ENCODE results near the gene E2F8. TPM values are rescaled to one million over a fixed set of nuclear protein-coding genes. Genes with fewer than 3 reads are reported as not detected.
"Not testable (repeated sequence)": the region's sequence is repeated elsewhere in the genome, so short reads cannot be mapped to it uniquely, and the experiment has no call there.

The E2F8 gene
- total and polyA plus RNA-seq, 4 experiments from 2014 or later = not detected

- H3K27ac Mint-ChIP-seq = no peak overlapping the region
- peaks cover 0 to 6% of the 10 kb centered on the region in 2 donors for H3K27me3 Mint-ChIP-seq
- ChIA-PET CTCF (ENCODE audit: partially characterized antibody) (no interaction called here), POLR2A (ENCODE audit: partially characterized antibody) (no interaction called here)
- no peaks in the 10 kb centered on the region for H3K9me3 ChIP-seq (ENCODE audit: control insufficient read depth in 1 of 2, low read length in 2 of 2)
- no peaks in the 10 kb centered on the region for H3K36me3 Mint-ChIP-seq
- no peak overlapping the region for H3K4me3 Mint-ChIP-seq
- DNase-seq = no peak
- intact Hi-C loops (cut with micrococcal nuclease) = no loop called here
- peaks cover 6% of the 10 kb centered on the region for H3K4me1 ChIP-seq (ENCODE audit: insufficient read depth, low read length)
- H3K27me3 ChIP-seq (ENCODE audit: insufficient read depth, low read length) = no peaks in the 10 kb centered on the region
- H3K9me3 Mint-ChIP-seq = peaks cover 0 to 2% (median 0%) of the 10 kb centered on the region in 8 donors
- no peak overlapping the region for H3K4me3 ChIP-seq (ENCODE audit: low read length in 2 of 2)
- no peaks in the 10 kb centered on the region for H3K36me3 ChIP-seq (ENCODE audit: insufficient read depth, low read length)
- peaks cover 11 to 16% (median 12%) of the 10 kb centered on the region in 4 donors for H3K4me1 Mint-ChIP-seq
- H3K27ac ChIP-seq (ENCODE audit: low read depth, low read length) = no peak overlapping the region
These were observed 40.8 kb upstream of the E2F8 start for GRCh38 chr11:19281555-19281954.

GRCh38 chr11:19281041-19281440 lies 40.3 kb upstream of the E2F8 start:
- Mint-ChIP-seq H3K4me3 (peak overlapping the region in 3 of 8 donors; percentile 11 to 69 (median 56)), H3K36me3 (no peaks in the 10 kb centered on the region), H3K4me1 (peaks cover 11 to 16% (median 12%) of the 10 kb centered on the region in 4 donors), H3K27me3 (peaks cover 0 to 6% of the 10 kb centered on the region in 2 donors), H3K9me3 (peaks cover 0 to 2% (median 0%) of the 10 kb centered on the region in 8 donors), H3K27ac (peak overlapping the region in 1 of 7 donors; percentile 15)
- ChIA-PET CTCF (ENCODE audit: partially characterized antibody) (no interaction called here), POLR2A (ENCODE audit: partially characterized antibody) (interaction anchor here (0.6 kb wide), 1 partner anchor 158 kb away, joined by 3 read pairs; no protein-coding TSS in a partner anchor)
- DNase-seq = peak in 2 of 5 donors; percentile 1 to 10
- no peak overlapping the region for H3K27ac ChIP-seq (ENCODE audit: low read depth, low read length)
- peaks cover 6% of the 10 kb centered on the region for H3K4me1 ChIP-seq (ENCODE audit: insufficient read depth, low read length)
- no peaks in the 10 kb centered on the region for H3K36me3 ChIP-seq (ENCODE audit: insufficient read depth, low read length)
- intact Hi-C loops (cut with micrococcal nuclease) = no loop called here
- H3K9me3 ChIP-seq (ENCODE audit: control insufficient read depth in 1 of 2, low read length in 2 of 2) = no peaks in the 10 kb centered on the region
- H3K27me3 ChIP-seq (ENCODE audit: insufficient read depth, low read length) = no peaks in the 10 kb centered on the region
- H3K4me3 ChIP-seq (ENCODE audit: low read length in 2 of 2) = no peak overlapping the region

GRCh38 chr11:19279451-19279850 lies 38.7 kb upstream of the E2F8 start:
- no peak for DNase-seq
- CTCF ChIA-PET (ENCODE audit: partially characterized antibody) = interaction anchor here (1.2 kb wide), 1 partner anchor 20 kb away, joined by 4 read pairs; no protein-coding TSS in a partner anchor
- no peak overlapping the region for H3K4me3 Mint-ChIP-seq
- H3K27me3 Mint-ChIP-seq = peaks cover 0 to 1% of the 10 kb centered on the region in 2 donors
- peaks cover 6% of the 10 kb centered on the region for H3K4me1 ChIP-seq (ENCODE audit: insufficient read depth, low read length)
- no peak overlapping the region for H3K4me3 ChIP-seq (ENCODE audit: low read length in 2 of 2)
- peaks cover 0 to 2% (median 0%) of the 10 kb centered on the region in 8 donors for H3K9me3 Mint-ChIP-seq
- no peaks in the 10 kb centered on the region for H3K27me3 ChIP-seq (ENCODE audit: insufficient read depth, low read length)
- intact Hi-C loops (cut with micrococcal nuclease) = no loop called here
- no peaks in the 10 kb centered on the region for H3K36me3 ChIP-seq (ENCODE audit: insufficient read depth, low read length)
- H3K36me3 Mint-ChIP-seq = no peaks in the 10 kb centered on the region
- no peaks in the 10 kb centered on the region for H3K9me3 ChIP-seq (ENCODE audit: control insufficient read depth in 1 of 2, low read length in 2 of 2)
- peaks cover 10 to 15% (median 12%) of the 10 kb centered on the region in 4 donors for H3K4me1 Mint-ChIP-seq
- H3K27ac ChIP-seq (ENCODE audit: low read depth, low read length) = no peak overlapping the region
- no peak overlapping the region for H3K27ac Mint-ChIP-seq
- POLR2A ChIA-PET (ENCODE audit: partially characterized antibody) = no interaction called here

- no peak overlapping the region for H3K27ac ChIP-seq (ENCODE audit: low read depth, low read length)
- no peaks in the 10 kb centered on the region for H3K4me1 ChIP-seq (ENCODE audit: insufficient read depth, low read length)
- H3K27me3 Mint-ChIP-seq = peaks cover 0 to 4% of the 10 kb centered on the region in 2 donors
- H3K9me3 Mint-ChIP-seq = peaks cover 0 to 2% (median 0%) of the 10 kb centered on the region in 8 donors
- no peak for DNase-seq
- CTCF ChIA-PET (ENCODE audit: partially characterized antibody) = no interaction called here
- H3K4me3 Mint-ChIP-seq = no peak overlapping the region
- H3K27me3 ChIP-seq (ENCODE audit: insufficient read depth, low read length) = no peaks in the 10 kb centered on the region
- intact Hi-C loops (cut with micrococcal nuclease) = no loop called here
- H3K36me3 ChIP-seq (ENCODE audit: insufficient read depth, low read length) = no peaks in the 10 kb centered on the region
- H3K27ac Mint-ChIP-seq = no peak overlapping the region
- H3K4me3 ChIP-seq (ENCODE audit: low read length in 2 of 2) = no peak overlapping the region
- H3K36me3 Mint-ChIP-seq = no peaks in the 10 kb centered on the region
- H3K4me1 Mint-ChIP-seq = peaks cover 0 to 7% (median 5%) of the 10 kb centered on the region in 4 donors
- POLR2A ChIA-PET (ENCODE audit: partially characterized antibody) = no interaction called here
- H3K9me3 ChIP-seq (ENCODE audit: control insufficient read depth in 1 of 2, low read length in 2 of 2) = no peaks in the 10 kb centered on the region
These were observed 36.4 kb upstream of the E2F8 start for GRCh38 chr11:19276859-19277808.

GRCh38 chr11:19275496-19275895 lies 34.8 kb upstream of the E2F8 start:
- H3K27ac ChIP-seq (ENCODE audit: low read depth, low read length) = no peak overlapping the region
- H3K36me3 ChIP-seq (ENCODE audit: insufficient read depth, low read length) = no peaks in the 10 kb centered on the region
- no peaks in the 10 kb centered on the region for H3K36me3 Mint-ChIP-seq
- peaks cover 0 to 3% (median 0%) of the 10 kb centered on the region in 8 donors for H3K9me3 Mint-ChIP-seq
- H3K4me1 Mint-ChIP-seq = peaks cover 0 to 7% (median 1%) of the 10 kb centered on the region in 4 donors
- DNase-seq = no peak
- no peak overlapping the region for H3K27ac Mint-ChIP-seq
- CTCF ChIA-PET (ENCODE audit: partially characterized antibody) = interaction anchor here (1.1 to 3.2 kb wide), 2 partner anchors 8 to 16 kb away, joined by 3 to 14 read pairs; no protein-coding TSS in a partner anchor
- POLR2A ChIA-PET (ENCODE audit: partially characterized antibody) = no interaction called here
- no peak overlapping the region for H3K4me3 Mint-ChIP-seq
- H3K9me3 ChIP-seq (ENCODE audit: control insufficient read depth in 1 of 2, low read length in 2 of 2) = no peaks in the 10 kb centered on the region
- peaks cover 9 to 10% of the 10 kb centered on the region in 2 donors for H3K27me3 Mint-ChIP-seq
- no peak overlapping the region for H3K4me3 ChIP-seq (ENCODE audit: low read length in 2 of 2)
- H3K4me1 ChIP-seq (ENCODE audit: insufficient read depth, low read length) = no peaks in the 10 kb centered on the region
- intact Hi-C loops (cut with micrococcal nuclease) = no loop called here
- H3K27me3 ChIP-seq (ENCODE audit: insufficient read depth, low read length) = no peaks in the 10 kb centered on the region

- intact Hi-C loops (cut with micrococcal nuclease); H3K4me1 ChIP-seq (ENCODE audit: insufficient read depth, low read length); H3K4me3 Mint-ChIP-seq; H3K27me3 ChIP-seq (ENCODE audit: insufficient read depth, low read length); H3K4me3 ChIP-seq (ENCODE audit: low read length in 2 of 2); H3K36me3 Mint-ChIP-seq; H3K36me3 ChIP-seq (ENCODE audit: insufficient read depth, low read length); H3K4me1 Mint-ChIP-seq; H3K9me3 Mint-ChIP-seq; H3K9me3 ChIP-seq (ENCODE audit: control insufficient read depth in 1 of 2, low read length in 2 of 2); H3K27ac Mint-ChIP-seq; POLR2A ChIA-PET (ENCODE audit: partially characterized antibody); H3K27ac ChIP-seq (ENCODE audit: low read depth, low read length); DNase-seq: not testable (repeated sequence)
- CTCF ChIA-PET (ENCODE audit: partially characterized antibody) = interaction anchor here (3.2 kb wide), 1 partner anchor 14 kb away, joined by 14 read pairs; no protein-coding TSS in a partner anchor
- H3K27me3 Mint-ChIP-seq = peaks cover 19 to 22% of the 10 kb centered on the region in 2 donors
These were observed 32.5 kb upstream of the E2F8 start for GRCh38 chr11:19273219-19273618.

GRCh38 chr11:19268909-19269308 lies 28.2 kb upstream of the E2F8 start:
- Histone ChIP-seq H3K9me3 (ENCODE audit: control insufficient read depth in 1 of 2, low read length in 2 of 2) (no peaks in the 10 kb centered on the region), H3K27me3 (ENCODE audit: insufficient read depth, low read length) (no peaks in the 10 kb centered on the region), H3K27ac (ENCODE audit: low read depth, low read length) (no peak overlapping the region), H3K36me3 (ENCODE audit: insufficient read depth, low read length) (no peaks in the 10 kb centered on the region), H3K4me3 (ENCODE audit: low read length in 2 of 2) (no peak overlapping the region), H3K4me1 (ENCODE audit: insufficient read depth, low read length) (no peaks in the 10 kb centered on the region)
- DNase-seq = no peak
- peaks cover 0 to 2% of the 10 kb centered on the region in 2 donors for H3K36me3 Mint-ChIP-seq
- ChIA-PET CTCF (ENCODE audit: partially characterized antibody) (interaction anchor here (2.9 kb wide), 1 partner anchor 10 kb away, joined by 19 read pairs; no protein-coding TSS in a partner anchor), POLR2A (ENCODE audit: partially characterized antibody) (no interaction called here)
- peaks cover 26 to 31% of the 10 kb centered on the region in 2 donors for H3K27me3 Mint-ChIP-seq
- intact Hi-C loops (cut with micrococcal nuclease) = no loop called here
- no peaks in the 10 kb centered on the region for H3K4me1 Mint-ChIP-seq
- no peak overlapping the region for H3K27ac Mint-ChIP-seq
- no peak overlapping the region for H3K4me3 Mint-ChIP-seq
- H3K9me3 Mint-ChIP-seq = peaks cover 0 to 3% (median 0%) of the 10 kb centered on the region in 8 donors

All from CD4-positive, alpha-beta memory T cell (primary cell).